T1000 (cell line): ENCODE data around the gene SBF2.
"Not testable (repeated sequence)": the region's sequence is repeated elsewhere in the genome, so short reads cannot be mapped to it uniquely, and the experiment has no call there.

Experiments used
- DNase-seq: peaks from one replicate; lab custom pipeline; 2025; ENCODE audit warnings: mixed read lengths; lab: John Stamatoyannopoulos, UW

The SBF2 gene

GRCh38 chr11:9952511-9953196 is 341.4 kb downstream of the SBF2 start:
- no peak for DNase-seq

GRCh38 chr11:9951807-9952206 is 342.2 kb downstream of the SBF2 start:
- no peak for DNase-seq

- DNase-seq, result no peak
Observed at GRCh38 chr11:9950462-9950861, 343.6 kb downstream of the SBF2 start.

GRCh38 chr11:9947231-9947864 is 346.7 kb downstream of the SBF2 start:
- DNase-seq, result no peak

GRCh38 chr11:9945680-9946079 is 348.3 kb downstream of the SBF2 start:
- not testable (repeated sequence) for DNase-seq

GRCh38 chr11:9943386-9944110 is 350.5 kb downstream of the SBF2 start:
- no peak for DNase-seq

- DNase-seq, result no peak
Observed at GRCh38 chr11:9941991-9942390, 352.0 kb downstream of the SBF2 start.

GRCh38 chr11:9939150-9939549 is 354.9 kb downstream of the SBF2 start:
- not testable (repeated sequence) for DNase-seq

GRCh38 chr11:9936754-9937153 is 357.3 kb downstream of the SBF2 start:
- DNase-seq, result no peak

- not testable (repeated sequence) for DNase-seq
Observed at GRCh38 chr11:9932843-9933242, 361.2 kb downstream of the SBF2 start.

- DNase-seq, result not testable (repeated sequence)
Observed at GRCh38 chr11:9930562-9931331, 363.3 kb downstream of the SBF2 start.

- DNase-seq, result no peak
Observed at GRCh38 chr11:9927670-9928069, 366.3 kb downstream of the SBF2 start.

GRCh38 chr11:9923280-9923679 is 370.7 kb downstream of the SBF2 start:
- no peak for DNase-seq

GRCh38 chr11:9922806-9923205 is 371.2 kb downstream of the SBF2 start:
- DNase-seq, result no peak

GRCh38 chr11:9916480-9916879 is 377.5 kb downstream of the SBF2 start:
- no peak for DNase-seq

GRCh38 chr11:9914064-9914463 is 380.0 kb downstream of the SBF2 start:
- DNase-seq, result no peak

- DNase-seq, result peak; percentile 54
Observed at GRCh38 chr11:9905960-9906791, 387.8 kb downstream of the SBF2 start.

GRCh38 chr11:9905501-9905951 is 388.5 kb downstream of the SBF2 start:
- no peak for DNase-seq

GRCh38 chr11:9903579-9903978 is 390.4 kb downstream of the SBF2 start:
- DNase-seq, result no peak

GRCh38 chr11:9901943-9902342 is 392.1 kb downstream of the SBF2 start:
- no peak for DNase-seq

- peak; percentile 63 for DNase-seq
Observed at GRCh38 chr11:9900253-9900652, 393.8 kb downstream of the SBF2 start.
